H1 (cell line): Measurements from ENCODE around the gene STXBP2. TPM values are rescaled to one million over a fixed set of nuclear protein-coding genes. Genes with fewer than 3 reads are reported as not detected.

ENCODE experiments used
- CTCF ChIA-PET: fragments of 300-600 bp; sonication (Branson Sonifier 250); formaldehyde crosslinking; loops from one replicate; lab custom pipeline; 2021; ENCODE audit not compliant: partially characterized antibody; lab: Charles Lee
- POLR2A ChIA-PET: fragments of 300-600 bp; sonication (Branson Sonifier 250); formaldehyde crosslinking; loops from one replicate; lab custom pipeline; 2021; ENCODE audit warnings: inconsistent platforms; ENCODE audit not compliant: partially characterized antibody; lab: Charles Lee
- DNase-seq, 2 experiments: peaks; one replicate each; pipeline versions ENCODE4 v3.0.0 to v3.0.0-alpha.2; 2010 to 2022; ENCODE audit warnings: low spot score in 2 of 2, low read depth in 1 of 2, mixed read lengths in 1 of 2
- FAIRE-seq: peaks from 2 replicates; lab custom pipeline; 2011; peaks lifted over from hg19 to GRCh38; lab: Jason Lieb, UNC
- H2AFZ ChIP-seq: 2 replicates; pipeline ENCODE4 v1.8.1; 2012; ENCODE audit warnings: low read length, inconsistent platforms
- H2AK5ac ChIP-seq: 2 replicates; pipeline ENCODE4 v1.6.1; 2013; ENCODE audit warnings: low read depth, low read length
- H2BK120ac ChIP-seq: replicated peaks from 2 replicates; pipeline ENCODE3; 2013; ENCODE audit warnings: low read depth, low read length, inconsistent platforms
- H2BK12ac ChIP-seq: 2 replicates; pipeline ENCODE4 v1.6.1; 2013; ENCODE audit warnings: low read depth, low read length
- H2BK15ac ChIP-seq: 2 replicates; pipeline ENCODE4 v1.6.1; 2013; ENCODE audit warnings: low read length
- H2BK20ac ChIP-seq: 2 replicates; pipeline ENCODE4 v1.6.1; 2013; ENCODE audit warnings: low read length
- H2BK5ac ChIP-seq: 2 replicates; pipeline ENCODE4 v1.6.1; 2013; ENCODE audit warnings: low read depth, low read length
- H3K14ac ChIP-seq: 2 replicates; pipeline ENCODE4 v1.6.1; 2013; ENCODE audit warnings: inconsistent platforms; ENCODE audit not compliant: insufficient read length
- H3K18ac ChIP-seq: 2 replicates; pipeline ENCODE4 v1.6.1; 2013; ENCODE audit warnings: low read length; ENCODE audit errors: extremely low read depth
- H3K23ac ChIP-seq: 2 replicates; pipeline ENCODE4 v1.6.1; 2013; ENCODE audit warnings: inconsistent platforms; ENCODE audit not compliant: insufficient read length
- H3K23me2 ChIP-seq: 2 replicates; pipeline ENCODE4 v1.6.1; 2013; ENCODE audit warnings: low read depth, low read length
- H3K27ac ChIP-seq: 2 replicates; pipeline ENCODE4 v1.6.1; 2011; ENCODE audit warnings: low read depth, low read length, inconsistent platforms
- H3K27me3 ChIP-seq, 4 experiments: replicated peaks in 1 of 4; 1 replicate in 1 of 4; 2 replicates in 3 of 4; pipeline versions ENCODE4 v1.6.1 to v1.8.1; 2011 to 2013; ENCODE audit warnings: low read length in 3 of 4, mild to moderate bottlenecking in 3 of 4, inconsistent platforms in 2 of 4, mixed read lengths in 2 of 4, moderate library complexity in 1 of 4; ENCODE audit not compliant: control insufficient read depth in 3 of 4, insufficient read depth in 3 of 4; ENCODE audit errors: extremely low read depth in 1 of 4
- H3K36me3 ChIP-seq, 4 experiments: 2 replicates each; pipeline versions ENCODE4 v1.6.1 to v1.8.1; 2011 to 2013; ENCODE audit warnings: mild to moderate bottlenecking in 4 of 4, low read length in 3 of 4, moderate library complexity in 2 of 4, control low read depth in 1 of 4, inconsistent platforms in 1 of 4; ENCODE audit not compliant: insufficient read depth in 4 of 4, control insufficient read depth in 2 of 4
- H3K4ac ChIP-seq: replicated peaks from 2 replicates; pipeline ENCODE3; 2013; ENCODE audit warnings: low read length, low read depth, mixed read lengths, inconsistent platforms; ENCODE audit not compliant: insufficient read length
- H3K4me1 ChIP-seq, 4 experiments: replicated peaks in 1 of 4; 1 replicate in 1 of 4; 2 replicates in 3 of 4; pipeline versions ENCODE4 v1.6.1 to v1.8.1; 2011 to 2013; ENCODE audit warnings: low read length in 3 of 4, inconsistent platforms in 2 of 4, mixed read lengths in 1 of 4; ENCODE audit not compliant: insufficient read depth in 4 of 4, control insufficient read depth in 3 of 4
- H3K4me2 ChIP-seq, 2 experiments: 2 replicates each; pipeline versions ENCODE4 v1.6.1 to v1.8.1; 2011 to 2013; ENCODE audit warnings: low read depth in 2 of 2, low read length in 2 of 2, control low read depth in 1 of 2, inconsistent platforms in 1 of 2, mild to moderate bottlenecking in 1 of 2; ENCODE audit not compliant: insufficient read depth in 1 of 2
- H3K4me3 ChIP-seq, 4 experiments: fragments of 200-600, 300-600 bp in 1 of 4; sonication (generic), shearing (Covaris generic), sonication (Bioruptor Twin) in 1 of 4; 2 replicates each; pipeline versions ENCODE4 v1.5.1 to v1.8.1; 2011 to 2016; ENCODE audit warnings: low read length in 4 of 4, low read depth in 3 of 4, control low read depth in 2 of 4, inconsistent platforms in 2 of 4, mild to moderate bottlenecking in 2 of 4, mixed read lengths in 1 of 4, moderate library complexity in 1 of 4; ENCODE audit not compliant: insufficient read depth in 2 of 4; ENCODE audit errors: extremely low read depth in 1 of 4
- H3K56ac ChIP-seq: replicated peaks from 2 replicates; pipeline ENCODE3; 2013; ENCODE audit warnings: low read depth, mild to moderate bottlenecking, mixed read lengths, low read length, inconsistent platforms; ENCODE audit not compliant: insufficient read length
- H3K79me1 ChIP-seq: 2 replicates; pipeline ENCODE4 v1.6.1; 2013; ENCODE audit warnings: low read depth, low read length, control low read depth
- H3K79me2 ChIP-seq, 2 experiments: 2 replicates each; pipeline versions ENCODE4 v1.6.1 to v1.8.1; 2012 to 2013; ENCODE audit warnings: low read length in 2 of 2, mild to moderate bottlenecking in 2 of 2, inconsistent platforms in 1 of 2; ENCODE audit not compliant: insufficient read depth in 2 of 2, control insufficient read depth in 1 of 2
- H3K9ac ChIP-seq, 4 experiments: replicated peaks in 1 of 4; 1 replicate in 1 of 4; 2 replicates in 3 of 4; pipeline versions ENCODE4 v1.6.1 to v1.8.1; 2011 to 2013; ENCODE audit warnings: low read depth in 3 of 4, low read length in 3 of 4, control low read depth in 2 of 4, mild to moderate bottlenecking in 2 of 4, moderate library complexity in 2 of 4, inconsistent platforms in 1 of 4; ENCODE audit errors: extremely low read depth in 1 of 4
- H3K9me3 ChIP-seq, 2 experiments: 2 replicates each; pipeline versions ENCODE4 v1.6.1 to v1.8.1; 2012 to 2013; ENCODE audit warnings: mild to moderate bottlenecking in 2 of 2, moderate library complexity in 2 of 2, control low read depth in 1 of 2, inconsistent platforms in 1 of 2, low read depth in 1 of 2, low read length in 1 of 2, mixed read lengths in 1 of 2; ENCODE audit not compliant: insufficient read depth in 2 of 2
- H4K20me1 ChIP-seq, 2 experiments: replicated peaks in 1 of 2; 2 replicates each; pipeline versions ENCODE3 to v1.8.1; 2011 to 2013; ENCODE audit warnings: inconsistent platforms in 2 of 2, low read length in 2 of 2, mild to moderate bottlenecking in 1 of 2; ENCODE audit not compliant: insufficient read depth in 2 of 2, control insufficient read depth in 1 of 2
- H4K5ac ChIP-seq: 2 replicates; pipeline ENCODE4 v1.6.1; 2013; ENCODE audit warnings: low read length, low read depth, mixed read lengths, inconsistent platforms; ENCODE audit not compliant: insufficient read length
- H4K8ac ChIP-seq: 2 replicates; pipeline ENCODE4 v1.8.0; 2013; ENCODE audit warnings: mild to moderate bottlenecking, moderate library complexity, low read length, inconsistent platforms; ENCODE audit not compliant: insufficient read depth; ENCODE audit errors: extremely low read depth
- H4K91ac ChIP-seq: replicated peaks from 2 replicates; pipeline ENCODE3; 2013; ENCODE audit warnings: low read length, mixed read lengths, inconsistent platforms; ENCODE audit not compliant: insufficient read length
- ASH2L ChIP-seq: fragments of 200-600, 300-600 bp; sonication (generic); IDR thresholded peaks from one replicate; pipeline ENCODE4 v1.7.1; 2017; ENCODE audit warnings: low read length
- CEBPB ChIP-seq: IDR thresholded peaks from 2 replicates; pipeline ENCODE4 v1.6.1; 2012; ENCODE audit warnings: low read depth, low read length
- CREB1 ChIP-seq: IDR thresholded peaks from 2 replicates; pipeline ENCODE4 v1.6.1; 2012; ENCODE audit warnings: inconsistent platforms
- FOSL1 ChIP-seq: IDR thresholded peaks from 2 replicates; pipeline ENCODE4 v1.6.1; 2011; ENCODE audit warnings: mild to moderate bottlenecking, low read depth, low read length, moderate library complexity; ENCODE audit not compliant: insufficient read depth
- GABPA ChIP-seq: IDR thresholded peaks from 2 replicates; pipeline ENCODE4 v1.6.1; 2011; ENCODE audit warnings: mild to moderate bottlenecking, low read length, moderate library complexity, borderline replicate concordance; ENCODE audit not compliant: insufficient read depth
- NANOG ChIP-seq: IDR thresholded peaks from 2 replicates; pipeline ENCODE4 v1.6.1; 2011; ENCODE audit warnings: low read length, low read depth, mild to moderate bottlenecking, inconsistent platforms; ENCODE audit not compliant: insufficient read depth, poor library complexity, severe bottlenecking
- PHF8 ChIP-seq: fragments of 200-600 bp; sonication (generic); conservative IDR thresholded peaks from 2 replicates; pipeline ENCODE4 v1.7.1; 2012; ENCODE audit warnings: low read depth, mild to moderate bottlenecking, inconsistent platforms, low read length, moderate library complexity
- RFX5 ChIP-seq: IDR thresholded peaks from 2 replicates; pipeline ENCODE4 v1.6.1; 2011; ENCODE audit warnings: low read depth, low read length, improper control_type of control experiment, borderline replicate concordance
- SIN3A ChIP-seq, 2 experiments: IDR thresholded peaks in 1 of 2; conservative IDR thresholded peaks in 1 of 2; 2 replicates each; pipeline ENCODE4 v1.6.1; 2011 to 2012; ENCODE audit warnings: low read length in 2 of 2, improper control_type of control experiment in 1 of 2, low read depth in 1 of 2, mild to moderate bottlenecking in 1 of 2
- SP2 ChIP-seq: IDR thresholded peaks from 2 replicates; pipeline ENCODE4 v1.6.1; 2012; ENCODE audit warnings: mild to moderate bottlenecking, low read length, inconsistent platforms
- TAF1 ChIP-seq: IDR thresholded peaks from 2 replicates; pipeline ENCODE4 v1.6.1; 2011; ENCODE audit warnings: mild to moderate bottlenecking, low read depth, low read length
- TAF7 ChIP-seq: optimal IDR thresholded peaks from 2 replicates; pipeline ENCODE3; 2011; ENCODE audit warnings: low read depth, mild to moderate bottlenecking, inconsistent platforms, low read length, moderate library complexity, borderline replicate concordance
- TCF12 ChIP-seq: IDR thresholded peaks from 2 replicates; pipeline ENCODE4 v1.6.1; 2011; ENCODE audit warnings: low read depth, mild to moderate bottlenecking, low read length
- WGBS, 2 experiments: shearing (Covaris generic) in 1 of 2; methylation state at CpG; one replicate each; pipeline versions ENCODE4 v1.1.6 to v1.1.7; 2013 to 2015; ENCODE audit warnings: low lambda C conversion rate in 2 of 2, mixed read lengths in 2 of 2, inconsistent platforms in 1 of 2, low coverage in 1 of 2, missing lambda C conversion rate in 1 of 2; ENCODE audit not compliant: insufficient replicate concordance in 2 of 2, insufficient coverage in 1 of 2, insufficient read length in 1 of 2; ENCODE audit errors: extremely low coverage in 1 of 2, missing lambda C conversion rate in 1 of 2; 5-methylcytosine and 5-hydroxymethylcytosine counted together
- polyA plus RNA-seq, 7 experiments: library from polyadenylated mRNA; depleted of rRNA in 3 of 7; stranded (reverse) in 5 of 7; unstranded in 2 of 7; fragments of >200 nt in 5 of 7; fragments of 200-250 nt in 2 of 7; gene quantifications; 1 replicate in 5 of 7; 2 replicates in 1 of 7; 4 replicates in 1 of 7; pipeline versions ENCODE4 v1.2.1 to v1.2.3, GENCODE V29; 2011 to 2013; ENCODE audit warnings: missing spikeins in 2 of 7, mixed read lengths in 2 of 7
- total RNA-seq: library from RNA; stranded (reverse); fragmentation: NEBNext Ultra II Directional; extraction: Animal tissue kit (Norgen Biotek cat#: 25700); gene quantifications from 2 replicates; pipeline ENCODE4 v1.2.1, GENCODE V29; 2021

Gene STXBP2
- total and polyA plus RNA-seq, 2 of the 8 experiments (the other 6 are each of a cell fraction or from before 2014, with no cell fraction given), result 52.9 to 53.8 TPM

DNA sequence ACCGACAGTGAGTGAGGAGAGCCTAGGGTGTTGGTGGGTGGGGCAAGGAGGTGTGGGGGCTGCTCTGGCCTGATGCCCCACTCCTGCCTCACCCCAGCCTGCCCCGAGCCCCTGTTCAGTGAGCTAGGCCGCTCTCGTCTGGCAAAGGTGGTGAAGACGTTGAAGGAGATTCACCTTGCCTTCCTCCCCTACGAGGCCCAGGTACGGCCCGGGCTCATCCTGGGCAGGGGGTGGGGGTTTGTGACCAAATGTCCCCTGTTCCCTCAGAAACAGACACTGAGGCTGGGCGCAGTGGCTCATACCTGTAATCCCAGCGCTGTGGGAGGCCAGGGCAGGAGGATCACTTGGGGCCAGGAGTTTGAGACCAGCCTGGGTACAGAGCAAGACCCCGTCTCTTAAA is 3.9 kb downstream of the STXBP2 start:
- Histone ChIP-seq H4K8ac (no peak overlapping the region), H2AK5ac (no peak overlapping the region), H3K27ac (no peak overlapping the region), H2BK5ac (no peak overlapping the region), H3K79me2 (peaks cover 0 to 3% of the 10 kb centered on the region in 2 experiments; a peak in 1 of 4 replicates), H4K91ac (no peak overlapping the region), H2BK12ac (no peak overlapping the region), H3K4me3 (no peak overlapping the region), H3K56ac (no peak overlapping the region), H3K18ac (no peak overlapping the region), H2AFZ (no peak overlapping the region), H4K5ac (no peak overlapping the region), H2BK20ac (no peak overlapping the region), H3K9me3 (no peaks in the 10 kb centered on the region; a peak in 1 of 4 replicates), H3K27me3 (peaks cover under 1 to 10% (median 8%) of the 10 kb centered on the region in 4 experiments), H3K36me3 (peaks cover 0 to 6% (median 0%) of the 10 kb centered on the region in 4 experiments; a peak in 2 of 8 replicates), H3K14ac (no peak overlapping the region), H3K79me1 (no peaks in the 10 kb centered on the region; the same call in 1 of the 2 replicates), H3K23me2 (peaks cover 5% of the 10 kb centered on the region; the same call in 1 of the 2 replicates), H2BK15ac (no peak overlapping the region), H3K4me2 (no peak overlapping the region), H2BK120ac (no peak overlapping the region), H4K20me1 (peaks cover 0 to 17% of the 10 kb centered on the region in 2 experiments), H3K4me1 (peaks cover 0 to 10% (median under 1%) of the 10 kb centered on the region in 4 experiments; a peak in 3 of 7 replicates), H3K9ac (no peak overlapping the region), H3K4ac (no peak overlapping the region), H3K23ac (no peak overlapping the region)
- CTCF ChIA-PET, result interaction anchor here (0.6 to 2.1 kb wide), 23 partner anchors 10 to 217 kb away, joined by 3 to 11 read pairs (median 4); partner anchors contain the start of genes PET100, RETN, TRAPPC5 and XAB2
- FAIRE-seq (no peak), DNase-seq (no peak)
- WGBS, 2 experiments, result 94% methylated on average over 11 of the region's 11 CpGs; no CpG with 5 or more reads in 1 of the 2 experiments
- TF ChIP-seq CEBPB (no peak), RFX5 (no peak), TAF7 (no peak), ASH2L (no peak), FOSL1 (no peak), GABPA (no peak), SIN3A (conservative IDR thresholded peaks at IDR 0.05 in 1 of 2, IDR thresholded peaks at IDR 0.05 in 1 of 2; ENCODE audit: low read depth in 1 of 2, low read length in 2 of 2) (no peak), NANOG (no peak), TCF12 (no peak), TAF1 (no peak), PHF8 (no peak), CREB1 (no peak), SP2 (no peak)
- POLR2A ChIA-PET, result interaction anchor here (0.6 to 2.2 kb wide), 6 partner anchors 10 to 188 kb away, joined by 3 to 10 read pairs (median 4); partner anchors contain the start of genes CAMSAP3, PET100 and XAB2
